GM21360 (cell line): Measurements from ENCODE around the gene INPP5J.

Experiments
- ATAC-seq: cut with Tn5 transposase; IDR thresholded peaks from one replicate; pipeline ENCODE4 v1.9.1; 2021; ENCODE audit warnings: mild to moderate bottlenecking, moderate library complexity; ENCODE audit not compliant: unreplicated experiment

INPP5J gene

GRCh38 chr22:31124811-31125465 lies 2.2 kb downstream of the INPP5J start:
- ATAC-seq = no peak

- ATAC-seq = no peak
Observed at GRCh38 chr22:31125521-31126117, 2.9 kb downstream of the INPP5J start.

- no peak for ATAC-seq
Observed at GRCh38 chr22:31126128-31126868, 3.5 kb downstream of the INPP5J start.

GRCh38 chr22:31126869-31127175 lies 4.1 kb downstream of the INPP5J start:
- ATAC-seq = no peak

- no peak for ATAC-seq
Observed at GRCh38 chr22:31127181-31127772, 4.5 kb downstream of the INPP5J start.

- ATAC-seq = no peak
Observed at GRCh38 chr22:31128156-31128555, 5.4 kb downstream of the INPP5J start.

GRCh38 chr22:31130873-31131272 lies 8.1 kb downstream of the INPP5J start:
- ATAC-seq = no peak

GRCh38 chr22:31133911-31134310 lies 11.1 kb downstream of the INPP5J start:
- ATAC-seq = no peak

GRCh38 chr22:31134688-31135087 lies 11.9 kb downstream of the INPP5J start:
- no peak for ATAC-seq

GRCh38 chr22:31135706-31136105 lies 12.9 kb downstream of the INPP5J start:
- ATAC-seq = no peak

GRCh38 chr22:31136155-31136554 lies 13.4 kb downstream of the INPP5J start:
- no peak for ATAC-seq

- no peak for ATAC-seq
Observed at GRCh38 chr22:31136711-31137110, 13.9 kb downstream of the INPP5J start.

GRCh38 chr22:31137721-31138120 lies 15.0 kb downstream of the INPP5J start:
- no peak for ATAC-seq

- ATAC-seq = no peak
Observed at GRCh38 chr22:31138126-31138525, 15.4 kb downstream of the INPP5J start.

GRCh38 chr22:31139066-31139465 lies 16.3 kb downstream of the INPP5J start:
- no peak for ATAC-seq

GRCh38 chr22:31139866-31140716 lies 17.3 kb downstream of the INPP5J start, which contains the start of gene PLA2G3:
TSS of gene PLA2G3 (minus strand) at chr22:31140508. CDS start at chr22:31140354, 154 bp downstream.
- ATAC-seq = no peak

- no peak for ATAC-seq
Observed at GRCh38 chr22:31140746-31141145, 18.0 kb downstream of the INPP5J start.

GRCh38 chr22:31141551-31141950 lies 18.8 kb downstream of the INPP5J start:
- no peak for ATAC-seq

- no peak for ATAC-seq
Observed at GRCh38 chr22:31142285-31142684, 19.5 kb downstream of the INPP5J start.

- no peak for ATAC-seq
Observed at GRCh38 chr22:31143038-31143437, 20.3 kb downstream of the INPP5J start.

GRCh38 chr22:31143537-31143936 lies 20.8 kb downstream of the INPP5J start:
- no peak for ATAC-seq
